ENCODE measurements around the gene RAD50.

The RAD50 gene

DNA sequence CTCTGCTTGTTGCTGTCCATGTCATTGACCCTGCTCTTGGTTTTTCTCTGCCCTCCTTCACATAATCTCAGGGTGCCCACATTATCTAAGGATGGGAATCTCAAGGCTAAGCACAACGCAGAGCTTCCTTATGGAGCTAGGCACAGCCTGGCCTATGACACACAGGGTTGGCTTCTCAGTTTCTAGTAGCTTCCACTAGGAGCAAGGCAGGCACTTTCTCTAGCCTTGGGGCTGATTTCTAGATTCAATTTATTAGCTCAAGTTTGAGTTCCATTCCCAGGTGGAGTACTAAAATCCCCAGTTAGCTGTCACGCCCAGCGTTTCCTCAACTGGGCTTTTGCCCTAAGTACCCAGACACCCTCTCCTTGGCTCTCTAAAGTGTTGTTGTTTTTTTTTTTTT is 129.4 kb downstream of the RAD50 start:
- peaks cover 14% of the 10 kb centered on the region for H3K4me1 ChIP-seq (ENCODE audit: low read depth, poor library complexity, severe bottlenecking)
- no peak overlapping the region for H2AFZ ChIP-seq (ENCODE audit: low read depth)
- no peaks in the 10 kb centered on the region for H3K27me3 ChIP-seq (ENCODE audit: insufficient read depth, low read depth)
- TF ChIP-seq, protein P1, sequence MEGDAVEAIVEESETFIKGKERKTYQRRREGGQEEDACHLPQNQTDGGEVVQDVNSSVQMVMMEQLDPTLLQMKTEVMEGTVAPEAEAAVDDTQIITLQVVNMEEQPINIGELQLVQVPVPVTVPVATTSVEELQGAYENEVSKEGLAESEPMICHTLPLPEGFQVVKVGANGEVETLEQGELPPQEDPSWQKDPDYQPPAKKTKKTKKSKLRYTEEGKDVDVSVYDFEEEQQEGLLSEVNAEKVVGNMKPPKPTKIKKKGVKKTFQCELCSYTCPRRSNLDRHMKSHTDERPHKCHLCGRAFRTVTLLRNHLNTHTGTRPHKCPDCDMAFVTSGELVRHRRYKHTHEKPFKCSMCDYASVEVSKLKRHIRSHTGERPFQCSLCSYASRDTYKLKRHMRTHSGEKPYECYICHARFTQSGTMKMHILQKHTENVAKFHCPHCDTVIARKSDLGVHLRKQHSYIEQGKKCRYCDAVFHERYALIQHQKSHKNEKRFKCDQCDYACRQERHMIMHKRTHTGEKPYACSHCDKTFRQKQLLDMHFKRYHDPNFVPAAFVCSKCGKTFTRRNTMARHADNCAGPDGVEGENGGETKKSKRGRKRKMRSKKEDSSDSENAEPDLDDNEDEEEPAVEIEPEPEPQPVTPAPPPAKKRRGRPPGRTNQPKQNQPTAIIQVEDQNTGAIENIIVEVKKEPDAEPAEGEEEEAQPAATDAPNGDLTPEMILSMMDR (conservative IDR thresholded peaks at IDR 0.05; ENCODE audit: low read depth, low read length) = no peak
- no peaks in the 10 kb centered on the region for H3K79me2 ChIP-seq (ENCODE audit: insufficient read depth, low read depth)
- H3K27ac ChIP-seq = no peak overlapping the region
- no peaks in the 10 kb centered on the region for H4K20me1 ChIP-seq (ENCODE audit: insufficient read depth)
- H3K9ac ChIP-seq = no peak overlapping the region
- no peaks in the 10 kb centered on the region for H3K36me3 ChIP-seq (ENCODE audit: insufficient read depth)
- no peak overlapping the region for H3K4me3 ChIP-seq (IDR thresholded peaks at IDR 0.05; ENCODE audit: insufficient read depth, low read depth, low read length)
- no peak overlapping the region for H3K4me2 ChIP-seq

DNA sequence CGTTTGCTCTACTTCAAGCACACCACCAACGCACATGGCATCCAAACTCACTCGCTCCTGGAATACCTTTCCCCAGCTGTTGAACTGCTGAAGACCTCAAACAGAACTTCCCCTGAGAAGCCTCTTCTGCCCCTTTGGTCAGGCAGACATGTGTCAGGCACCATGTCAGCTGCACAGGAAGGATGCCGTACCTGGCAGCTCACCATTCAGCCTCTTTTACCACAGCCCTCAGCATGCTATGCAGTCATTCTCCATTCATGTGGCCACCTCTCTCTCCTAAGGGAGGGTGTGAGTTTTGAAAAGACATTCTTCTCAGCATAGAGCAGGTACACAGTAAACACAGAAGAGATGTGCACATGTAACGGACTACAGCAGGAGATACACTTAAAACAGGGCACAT is 131.2 kb downstream of the RAD50 start:
- H3K36me3 ChIP-seq (ENCODE audit: insufficient read depth) = no peaks in the 10 kb centered on the region
- H3K79me2 ChIP-seq (ENCODE audit: insufficient read depth, low read depth) = no peaks in the 10 kb centered on the region
- H2AFZ ChIP-seq (ENCODE audit: low read depth) = no peak overlapping the region
- H3K4me2 ChIP-seq = no peak overlapping the region
- H3K27me3 ChIP-seq (ENCODE audit: insufficient read depth, low read depth) = no peaks in the 10 kb centered on the region
- TF ChIP-seq, protein P1 (conservative IDR thresholded peaks at IDR 0.05; ENCODE audit: low read depth, low read length) = no peak
- no peak overlapping the region for H3K4me3 ChIP-seq (IDR thresholded peaks at IDR 0.05; ENCODE audit: insufficient read depth, low read depth, low read length)
- no peaks in the 10 kb centered on the region for H4K20me1 ChIP-seq (ENCODE audit: insufficient read depth)
- no peak overlapping the region for H3K9ac ChIP-seq
- H3K27ac ChIP-seq = no peak overlapping the region
- H3K4me1 ChIP-seq (ENCODE audit: low read depth, poor library complexity, severe bottlenecking) = peaks cover 28% of the 10 kb centered on the region

DNA sequence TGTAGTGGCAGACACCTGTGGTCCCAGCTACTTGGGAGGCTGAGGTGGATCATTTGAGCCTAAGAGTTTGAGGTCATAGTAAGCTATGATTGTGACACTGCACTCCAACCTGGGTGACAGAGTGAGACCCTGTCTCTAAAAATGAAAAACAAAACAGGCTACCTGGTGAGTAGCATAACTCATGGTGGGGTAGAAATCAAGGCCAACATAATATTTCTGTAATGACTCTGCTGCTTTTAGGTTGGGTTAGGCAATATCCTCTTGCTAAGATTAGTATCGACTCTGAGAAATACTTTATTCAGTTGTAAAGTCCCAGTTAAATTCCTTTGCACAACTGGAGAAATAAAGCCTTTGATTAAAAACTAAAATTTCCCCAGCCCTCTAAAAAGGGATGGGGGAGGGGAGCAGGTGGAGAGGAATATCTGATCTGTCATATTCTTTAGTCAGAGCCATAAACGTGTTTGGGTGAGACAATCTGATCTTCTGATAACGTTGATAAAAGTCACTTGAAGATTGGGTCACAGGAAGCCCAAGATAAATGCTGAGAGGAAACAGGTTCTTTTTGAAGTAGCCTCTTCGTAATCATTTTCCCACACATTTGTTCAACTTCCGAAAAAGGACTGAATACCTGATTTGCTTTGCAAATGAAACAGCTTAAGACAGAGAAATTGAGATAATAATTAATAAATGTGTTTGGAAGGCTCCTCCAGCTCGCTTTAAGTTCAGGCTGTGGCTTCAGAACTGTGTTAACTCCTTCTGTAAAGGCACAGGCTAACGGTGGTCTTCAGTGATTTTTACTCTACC is 132.0 kb downstream of the RAD50 start:
- Histone ChIP-seq H3K9ac (no peak overlapping the region), H2AFZ (ENCODE audit: low read depth) (no peak overlapping the region), H3K4me3 (IDR thresholded peaks at IDR 0.05; ENCODE audit: insufficient read depth, low read depth, low read length) (no peak overlapping the region), H3K79me2 (ENCODE audit: insufficient read depth, low read depth) (no peaks in the 10 kb centered on the region), H3K27ac (no peak overlapping the region), H3K36me3 (ENCODE audit: insufficient read depth) (no peaks in the 10 kb centered on the region), H4K20me1 (ENCODE audit: insufficient read depth) (no peaks in the 10 kb centered on the region), H3K4me2 (no peak overlapping the region), H3K27me3 (ENCODE audit: insufficient read depth, low read depth) (no peaks in the 10 kb centered on the region), H3K4me1 (ENCODE audit: low read depth, poor library complexity, severe bottlenecking) (peaks cover 33% of the 10 kb centered on the region)
- TF ChIP-seq, protein P1 (conservative IDR thresholded peaks at IDR 0.05; ENCODE audit: low read depth, low read length) = no peak

DNA sequence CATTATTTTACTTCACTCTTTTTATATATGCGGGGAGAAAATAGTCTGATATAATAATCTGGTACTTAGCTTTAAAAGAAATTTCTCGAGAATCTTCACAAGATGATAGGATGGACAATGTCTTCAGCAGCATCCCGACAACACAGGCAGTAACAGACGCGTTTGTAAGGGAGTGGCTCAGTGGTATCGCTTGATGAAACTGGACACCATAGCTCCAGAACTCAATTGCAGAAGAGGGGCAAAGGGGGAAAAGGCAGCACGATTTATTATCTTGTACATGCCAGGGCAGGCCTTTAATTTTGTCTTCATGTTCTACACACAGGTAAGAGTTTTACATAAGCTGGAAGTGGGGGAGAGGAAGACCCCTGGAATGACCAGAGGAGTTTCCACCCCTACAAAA is 132.7 kb downstream of the RAD50 start:
- Histone ChIP-seq H2AFZ (ENCODE audit: low read depth) (no peak overlapping the region), H3K27me3 (ENCODE audit: insufficient read depth, low read depth) (no peaks in the 10 kb centered on the region), H3K79me2 (ENCODE audit: insufficient read depth, low read depth) (no peaks in the 10 kb centered on the region), H3K9ac (no peak overlapping the region), H4K20me1 (ENCODE audit: insufficient read depth) (no peaks in the 10 kb centered on the region), H3K27ac (no peak overlapping the region), H3K4me2 (no peak overlapping the region), H3K36me3 (ENCODE audit: insufficient read depth) (no peaks in the 10 kb centered on the region), H3K4me1 (ENCODE audit: low read depth, poor library complexity, severe bottlenecking) (peaks cover 29% of the 10 kb centered on the region), H3K4me3 (IDR thresholded peaks at IDR 0.05; ENCODE audit: insufficient read depth, low read depth, low read length) (no peak overlapping the region)
- TF ChIP-seq, protein P1 (conservative IDR thresholded peaks at IDR 0.05; ENCODE audit: low read depth, low read length) = no peak
